Pancreas (tissue), 10 donors: ENCODE data around the gene GPSM1. TPM values are rescaled to one million over a fixed set of nuclear protein-coding genes. Genes with fewer than 3 reads are reported as not detected.
A peak's percentile ranks its signal among the peaks of the same experiment; 100 is the strongest.

Experiments
- ATAC-seq, 4 donors: fragments of 200-7000 bp; cut with Tn5 transposase; one replicate each; pipeline versions ENCODE4 v1.8.0 to v1.9.1; 2020; ENCODE audit warnings: mild to moderate bottlenecking in 4 of 4, moderate library complexity in 4 of 4
- DNase-seq, 6 donors: peaks; one replicate each; pipeline ENCODE4 v3.0.0-alpha.2; 2020
- FAIRE-seq: peaks from 2 replicates; lab custom pipeline; 2012; peaks lifted over from hg19 to GRCh38; lab: Jason Lieb, UNC
- H3K27ac ChIP-seq, 4 donors: fragments of 200-600 bp; sonication (generic); 1 replicate in 3 of 4; 2 replicates in 1 of 4; pipeline versions ENCODE4 v1.5.0 to v1.8.0; 2020
- H3K27me3 ChIP-seq, 4 donors: fragments of 200-600 bp; one replicate each; pipeline ENCODE4 v1.8.0; 2021
- H3K36me3 ChIP-seq, 3 donors: fragments of 200-600 bp; sonication (generic) in 1 of 3; one replicate each; pipeline versions ENCODE4 v1.5.0 to v1.8.0; 2020 to 2021
- H3K4me1 ChIP-seq, 3 donors: fragments of 200-600 bp; one replicate each; pipeline ENCODE4 v1.8.0; 2021
- H3K4me3 ChIP-seq, 4 donors: fragments of 200-600 bp; sonication (generic) in 2 of 4; one replicate each; pipeline versions ENCODE4 v1.5.0 to v1.8.0; 2020 to 2021
- H3K9me3 ChIP-seq, 4 donors: fragments of 200-600 bp; one replicate each; pipeline ENCODE4 v1.8.0; 2021
- CTCF ChIP-seq, 4 donors: fragments of 200-600 bp; sonication (generic) in 3 of 4; IDR thresholded peaks; one replicate each; pipeline versions ENCODE4 v1.5.0 to v1.8.0; 2021; ENCODE audit warnings: antibody characterized with exemption in 4 of 4
- WGBS, 2 donors: extraction: QIAGEN DNeasy Blood & Tissue Kit; methylation state at CpG; one replicate each; pipeline ENCODE4 v1.1.7; 2013; 5-methylcytosine and 5-hydroxymethylcytosine counted together
- intact Hi-C, 3 donors: fragments of 100-400 bp; cut with DNase I; formaldehyde crosslinking; loops; one replicate each; pipeline versions ENCODE4 v1.11.1 to v1.14.2; 2022
- polyA plus RNA-seq, 2 donors: library from polyadenylated mRNA; stranded (reverse); fragments of 200-250 nt; gene quantifications; one replicate each; pipeline ENCODE4 v1.2.3, GENCODE V29; 2013
- total RNA-seq, 6 donors: library from RNA; stranded (reverse); fragmentation: NEBNext Ultra II Directional in 4 of 6; extraction: Animal tissue kit (Norgen Biotek cat#: 25700) in 4 of 6; gene quantifications; one replicate each; pipeline versions ENCODE4 v1.2.1 to v1.2.4, GENCODE V29; 2021 to 2023
- donor health status: healthy with polysubstance abuse.
- donor health status: DM: no; HTN: no; CAD: no; lungs with moderate emphysema.
- donor health status: DM: no; HTN: no; CAD: no.
- donor health status: control.
- donor health status: control.
- donor health status: Bipolar disorder and iron deficiency.
- donor health status: DM: yes; HTN: yes; CAD: no.
- donor health status: DM: no; HTN: no; CAD: no.
- donor health status: DM: no; HTN: no; CAD: no.
- donor health status: DM: yes; HTN: yes; CAD: no.

The GPSM1 gene
- total and polyA plus RNA-seq, 8 donors = 6.8 to 54.4 (median 12.6) TPM

- Histone ChIP-seq H3K36me3 (no peaks in the 10 kb centered on the region), H3K27ac (peak overlapping the region; percentile 80 to 88 (median 86)), H3K4me3 (peak overlapping the region in 1 of 4 donors; percentile 23), H3K9me3 (no peaks in the 10 kb centered on the region), H3K27me3 (no peaks in the 10 kb centered on the region), H3K4me1 (peaks cover 7 to 24% (median 14%) of the 10 kb centered on the region in 3 donors)
- no peak for TF ChIP-seq CTCF (IDR thresholded peaks at IDR 0.05)
- no peak for ATAC-seq
- 90 to 92% methylated on average over 27 to 28 of the region's 28 CpGs for WGBS, 2 donors
- no peak for FAIRE-seq
- DNase-seq = peak in 1 of 6 donors; percentile 76
- intact Hi-C loops = no loop called here
Measured at GRCh38 chr9:136340356-136341041, 13.2 kb downstream of the GPSM1 start.

- Histone ChIP-seq H3K4me1 (peaks cover 7 to 24% (median 14%) of the 10 kb centered on the region in 3 donors), H3K9me3 (no peaks in the 10 kb centered on the region), H3K27ac (peak overlapping the region; percentile 80 to 88 (median 86)), H3K36me3 (no peaks in the 10 kb centered on the region), H3K27me3 (no peaks in the 10 kb centered on the region), H3K4me3 (peak overlapping the region in 1 of 4 donors; percentile 53)
- intact Hi-C loops = no loop called here
- no peak for TF ChIP-seq CTCF (IDR thresholded peaks at IDR 0.05)
- DNase-seq (peak in 4 of 6 donors; percentile 81 to 94 (median 88)), ATAC-seq (peak in 3 of 4 donors; percentile 6 to 53 (median 41)), FAIRE-seq (no peak)
- 54 to 67% methylated on average over 17 to 18 of the region's 18 CpGs for WGBS, 2 donors
Measured at GRCh38 chr9:136341042-136341655, 13.8 kb downstream of the GPSM1 start.

- DNase-seq (no peak), ATAC-seq (no peak), FAIRE-seq (no peak)
- intact Hi-C loops = no loop called here
- 33 to 34% methylated on average over 10 of the region's 10 CpGs for WGBS, 2 donors
- H3K27ac ChIP-seq = peak overlapping the region; percentile 80 to 88 (median 86)
- TF ChIP-seq CTCF (IDR thresholded peaks at IDR 0.05) = no peak
- peaks cover 7 to 24% (median 14%) of the 10 kb centered on the region in 3 donors for H3K4me1 ChIP-seq
- H3K9me3 ChIP-seq = no peaks in the 10 kb centered on the region
- no peaks in the 10 kb centered on the region for H3K36me3 ChIP-seq
- H3K4me3 ChIP-seq = peak overlapping the region in 3 of 4 donors; percentile 37 to 53 (median 43)
- no peaks in the 10 kb centered on the region for H3K27me3 ChIP-seq
Measured at GRCh38 chr9:136341769-136342168, 14.4 kb downstream of the GPSM1 start.

- Histone ChIP-seq H3K4me1 (peaks cover 7 to 24% (median 14%) of the 10 kb centered on the region in 3 donors), H3K9me3 (no peaks in the 10 kb centered on the region), H3K4me3 (peak overlapping the region; percentile 26 to 53 (median 40)), H3K27me3 (no peaks in the 10 kb centered on the region), H3K27ac (peak overlapping the region; percentile 77 to 88 (median 86)), H3K36me3 (no peaks in the 10 kb centered on the region)
- TF ChIP-seq CTCF (IDR thresholded peaks at IDR 0.05) = no peak
- FAIRE-seq = no peak
- peak; percentile 86 to 97 (median 96) for DNase-seq
- intact Hi-C loops = no loop called here
- ATAC-seq = peak; percentile 65 to 82 (median 80)
- WGBS, 2 donors = 7% methylated on average over 46 to 60 of the region's 60 CpGs
Measured at GRCh38 chr9:136342181-136343120, 15.1 kb downstream of the GPSM1 start.
